ENCODE measurements around the gene CALHM1.
A peak's percentile ranks its signal among the peaks of the same experiment; 100 is the strongest.
"Not testable (repeated sequence)": the region's sequence is repeated elsewhere in the genome, so short reads cannot be mapped to it uniquely, and the experiment has no call there.

The CALHM1 gene, protein sequence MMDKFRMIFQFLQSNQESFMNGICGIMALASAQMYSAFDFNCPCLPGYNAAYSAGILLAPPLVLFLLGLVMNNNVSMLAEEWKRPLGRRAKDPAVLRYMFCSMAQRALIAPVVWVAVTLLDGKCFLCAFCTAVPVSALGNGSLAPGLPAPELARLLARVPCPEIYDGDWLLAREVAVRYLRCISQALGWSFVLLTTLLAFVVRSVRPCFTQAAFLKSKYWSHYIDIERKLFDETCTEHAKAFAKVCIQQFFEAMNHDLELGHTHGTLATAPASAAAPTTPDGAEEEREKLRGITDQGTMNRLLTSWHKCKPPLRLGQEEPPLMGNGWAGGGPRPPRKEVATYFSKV

DNA sequence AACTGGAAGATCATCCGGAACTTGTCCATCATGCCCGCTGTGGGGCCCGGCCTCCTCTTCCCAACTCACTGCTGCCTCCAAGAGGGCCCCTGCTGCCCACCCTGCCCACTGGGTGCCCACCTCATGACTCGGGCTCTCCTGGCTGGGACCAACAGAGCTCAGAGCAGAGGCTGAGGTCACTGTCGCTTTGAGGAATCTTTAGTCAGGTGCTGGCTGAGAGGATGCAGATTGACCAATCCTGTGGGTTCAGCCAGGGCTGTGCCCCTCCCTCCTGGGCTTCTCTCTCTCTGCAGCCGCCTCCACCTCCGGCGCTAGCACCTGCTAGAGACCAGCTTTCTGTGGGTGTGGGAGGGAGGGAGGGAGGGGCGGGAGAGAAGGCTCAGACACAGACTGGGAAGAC, at the start of gene CALHM1:
Gene CALHM1, minus strand, starts transcription at position 181 of the 400 bp plus-strand sequence. Its CDS starts 149 bp downstream, at position 32.
- DNase-seq, result no peak

DNA sequence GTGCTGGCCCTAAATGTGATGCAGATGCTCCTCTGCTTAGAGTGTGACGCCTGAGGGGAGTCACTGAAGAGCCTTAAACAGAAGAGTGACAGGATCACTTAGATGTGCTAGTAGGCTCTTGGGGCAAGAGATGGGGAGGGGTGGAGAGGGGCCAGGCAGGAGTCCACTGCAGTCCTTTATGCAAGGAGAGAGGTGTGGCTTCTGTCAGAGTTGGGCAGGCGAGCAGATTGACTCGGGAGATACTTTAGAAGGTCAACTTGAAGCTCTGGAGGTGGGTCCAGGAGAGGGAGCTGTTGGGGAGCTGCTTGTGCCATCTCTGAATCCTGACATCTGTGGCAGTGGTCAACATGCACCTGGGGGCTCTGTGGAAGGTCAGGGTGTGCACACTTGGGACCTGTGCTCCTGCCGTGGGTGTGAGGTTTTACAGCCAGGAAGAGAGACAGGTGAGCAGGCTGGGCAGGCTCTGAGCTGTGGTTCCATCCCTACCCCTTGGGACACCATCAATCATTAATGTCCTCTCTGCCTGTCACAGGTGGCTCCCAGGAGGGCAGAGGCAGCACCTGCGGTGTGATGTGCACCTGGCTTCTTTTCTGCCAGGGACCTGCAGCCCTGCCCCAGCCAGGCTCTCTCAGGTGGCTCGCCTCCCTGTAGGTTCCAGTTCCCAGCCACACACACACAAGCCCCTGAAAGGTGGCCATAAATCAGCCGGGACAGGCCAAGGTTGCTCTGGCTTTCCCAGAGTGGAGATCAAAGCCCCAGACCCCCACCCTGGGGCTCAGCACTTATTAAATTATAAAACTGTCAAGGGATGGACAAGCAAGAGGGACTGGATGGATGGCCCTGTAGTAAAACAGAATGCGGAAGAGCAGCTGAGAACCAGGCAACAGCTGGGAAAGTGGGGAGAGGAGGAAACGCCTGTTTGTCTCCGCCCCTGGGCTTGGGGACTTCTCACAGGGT, 48.8 kb upstream of the CALHM1 start:
- DNase-seq, result no peak

DNA sequence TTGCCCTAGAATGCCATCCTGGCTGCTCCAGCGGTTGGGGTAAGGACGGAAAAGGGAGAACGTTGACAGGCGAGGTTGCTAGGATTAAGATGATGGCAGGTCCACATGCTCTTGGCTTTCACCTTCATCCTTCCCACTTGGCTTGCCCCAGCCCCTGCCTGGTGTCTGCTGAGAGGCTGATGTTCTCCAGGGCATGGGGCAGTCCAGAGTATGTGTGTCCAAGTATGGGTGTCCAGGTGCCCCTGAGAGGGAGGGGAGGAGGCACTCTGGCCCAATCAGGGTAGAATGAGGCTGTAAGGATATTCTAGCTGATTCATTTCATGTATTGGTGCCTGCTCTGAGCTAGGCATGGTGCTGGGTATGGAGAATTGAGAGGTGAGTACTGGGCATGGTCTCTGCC, 47.4 kb upstream of the CALHM1 start:
- no peak for DNase-seq

DNA sequence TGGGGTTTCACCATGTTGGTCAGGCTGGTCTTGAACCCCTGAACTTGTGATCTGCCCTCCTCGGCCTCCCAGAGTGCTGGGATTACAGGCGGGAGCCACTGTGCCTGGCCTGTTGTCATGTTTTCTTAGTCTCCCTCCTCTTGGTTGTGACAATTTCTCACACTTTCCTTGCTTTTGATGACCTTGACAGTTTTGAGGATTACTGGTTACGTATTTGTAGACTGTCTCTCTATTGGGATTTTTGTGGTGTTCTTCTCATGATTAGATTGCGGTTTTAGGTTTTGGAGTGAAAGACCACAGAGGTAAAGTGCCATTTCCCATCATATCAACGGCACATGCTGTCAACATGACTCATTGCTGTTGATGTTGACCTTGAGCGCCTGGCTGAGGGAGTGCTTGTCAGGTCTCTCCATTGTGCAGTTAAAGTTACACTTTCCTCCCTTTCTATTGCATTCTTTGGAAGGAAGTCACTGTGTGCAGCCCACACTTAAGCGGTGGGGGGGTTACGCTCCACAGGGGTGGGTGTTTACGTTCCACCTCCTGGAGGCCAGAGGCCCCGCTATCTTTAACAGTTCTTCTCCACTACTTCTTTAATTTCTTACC, 45.6 kb upstream of the CALHM1 start:
- DNase-seq, result peak; percentile 88

DNA sequence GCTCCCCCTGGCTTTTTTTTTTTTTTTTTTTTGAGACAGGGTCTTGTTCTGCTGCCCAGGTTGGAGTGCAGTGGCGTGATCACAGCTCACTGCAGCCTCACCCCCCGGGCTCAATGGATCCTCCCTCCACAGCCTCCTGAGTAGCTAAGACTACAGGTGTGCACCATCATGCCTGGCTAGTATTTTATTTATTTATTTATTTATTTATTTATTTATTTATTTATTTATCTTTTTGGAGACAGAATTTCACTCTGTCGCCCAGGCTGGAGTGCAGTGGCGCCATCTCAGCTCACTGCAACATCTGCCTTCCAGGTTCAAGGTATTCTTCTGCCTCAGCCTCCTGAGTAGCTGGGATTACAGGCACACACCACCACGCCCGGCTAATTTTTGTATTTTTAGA, 45.1 kb upstream of the CALHM1 start:
- not testable (repeated sequence) for DNase-seq

DNA sequence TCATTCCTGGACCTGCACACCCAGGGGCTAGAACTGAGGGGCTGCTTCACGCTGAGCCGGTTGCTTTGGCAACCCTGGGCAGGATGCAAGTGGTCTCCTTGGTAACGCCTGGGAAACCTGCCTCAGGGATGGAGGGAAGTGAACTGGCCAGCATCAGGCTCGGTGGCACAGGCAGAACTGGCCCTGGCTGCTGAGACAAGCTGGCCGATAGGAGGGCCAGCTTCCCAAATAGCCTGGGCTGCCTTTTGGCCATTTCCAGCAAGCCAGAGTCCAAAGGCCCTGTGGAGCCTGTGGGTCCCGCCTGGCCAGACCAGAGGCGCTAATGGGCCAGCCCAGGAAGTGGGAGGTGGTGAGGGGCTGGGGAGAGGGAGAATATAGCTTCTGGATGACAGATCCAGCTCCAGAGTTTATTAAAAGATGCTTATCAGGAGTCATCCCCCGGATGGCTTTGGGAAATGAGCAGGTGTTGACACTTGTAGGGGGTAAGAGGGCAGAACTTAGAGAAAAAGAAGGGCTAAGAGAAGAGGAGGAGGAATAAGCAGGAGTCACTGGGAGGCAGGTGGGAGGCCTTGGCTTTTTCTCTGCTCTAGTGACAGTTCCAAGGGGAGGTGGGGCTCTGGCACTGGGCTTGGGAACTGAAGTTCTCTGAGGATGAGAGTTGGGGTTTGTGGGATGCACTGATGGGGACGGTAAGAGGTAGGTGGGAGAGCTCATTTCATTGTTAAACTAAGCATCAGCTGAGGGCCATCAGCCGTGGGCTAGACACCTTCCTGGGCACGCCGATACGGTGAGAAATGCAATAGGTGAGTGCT, 44.4 kb upstream of the CALHM1 start:
- DNase-seq, result no peak

DNA sequence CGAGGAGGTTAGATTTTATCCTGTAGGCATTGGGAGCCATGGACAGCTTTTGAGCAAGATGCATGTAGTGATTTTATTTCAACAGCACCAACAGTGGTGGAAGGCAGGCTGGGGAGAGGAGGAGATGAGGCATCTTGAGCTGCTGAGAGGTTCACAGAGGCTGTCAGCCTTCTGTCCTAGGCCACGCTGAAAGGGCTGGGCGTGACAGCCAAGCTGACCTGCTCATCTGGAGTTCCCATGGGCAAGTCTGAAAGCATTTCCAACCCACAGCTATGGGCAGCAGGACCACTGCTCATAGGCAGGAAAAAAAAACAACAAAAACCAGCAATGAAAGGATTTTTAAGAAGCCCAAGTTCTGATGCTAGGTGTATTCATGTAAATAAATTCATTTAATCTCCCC, 42.5 kb upstream of the CALHM1 start:
- DNase-seq, result no peak

DNA sequence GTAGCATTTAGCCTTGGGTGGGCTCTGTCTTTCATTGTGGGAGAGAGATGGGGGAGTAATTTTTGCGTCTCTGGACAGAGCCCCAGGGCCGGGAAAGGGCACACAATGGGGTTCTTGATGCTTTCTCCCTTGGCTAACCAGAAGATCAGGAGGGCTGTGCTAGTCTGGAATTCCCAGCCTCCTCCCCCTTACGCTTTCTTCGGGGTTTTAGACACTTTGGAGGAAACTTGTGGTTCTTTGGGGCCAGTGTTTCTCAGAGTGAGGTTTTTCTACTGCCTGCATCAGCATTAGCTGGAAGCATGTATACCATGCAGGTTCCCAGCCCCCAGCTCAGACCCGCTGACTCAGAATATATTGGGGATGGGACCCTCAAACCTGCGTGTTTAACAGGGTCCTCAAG, 41.8 kb upstream of the CALHM1 start:
- no peak for DNase-seq

DNA sequence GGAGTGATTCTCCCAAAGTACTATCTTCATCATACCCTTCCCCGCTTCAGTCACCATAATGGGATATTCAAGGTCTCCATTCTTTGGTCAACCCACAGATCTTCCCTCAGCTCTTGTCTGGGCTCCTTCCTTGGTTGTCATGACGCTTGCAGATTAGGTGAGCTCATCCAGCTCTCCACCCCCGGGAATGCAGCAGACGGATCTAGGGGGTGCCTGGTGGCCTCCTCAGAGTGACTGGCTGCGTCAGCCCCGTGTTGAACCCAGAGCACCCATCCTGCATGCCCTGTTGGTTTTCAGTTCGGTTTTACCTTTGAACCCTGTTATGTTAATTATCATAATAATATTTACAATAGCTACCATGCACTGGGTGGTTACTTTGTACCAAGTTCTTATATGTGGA, 41.2 kb upstream of the CALHM1 start:
- no peak for DNase-seq

DNA sequence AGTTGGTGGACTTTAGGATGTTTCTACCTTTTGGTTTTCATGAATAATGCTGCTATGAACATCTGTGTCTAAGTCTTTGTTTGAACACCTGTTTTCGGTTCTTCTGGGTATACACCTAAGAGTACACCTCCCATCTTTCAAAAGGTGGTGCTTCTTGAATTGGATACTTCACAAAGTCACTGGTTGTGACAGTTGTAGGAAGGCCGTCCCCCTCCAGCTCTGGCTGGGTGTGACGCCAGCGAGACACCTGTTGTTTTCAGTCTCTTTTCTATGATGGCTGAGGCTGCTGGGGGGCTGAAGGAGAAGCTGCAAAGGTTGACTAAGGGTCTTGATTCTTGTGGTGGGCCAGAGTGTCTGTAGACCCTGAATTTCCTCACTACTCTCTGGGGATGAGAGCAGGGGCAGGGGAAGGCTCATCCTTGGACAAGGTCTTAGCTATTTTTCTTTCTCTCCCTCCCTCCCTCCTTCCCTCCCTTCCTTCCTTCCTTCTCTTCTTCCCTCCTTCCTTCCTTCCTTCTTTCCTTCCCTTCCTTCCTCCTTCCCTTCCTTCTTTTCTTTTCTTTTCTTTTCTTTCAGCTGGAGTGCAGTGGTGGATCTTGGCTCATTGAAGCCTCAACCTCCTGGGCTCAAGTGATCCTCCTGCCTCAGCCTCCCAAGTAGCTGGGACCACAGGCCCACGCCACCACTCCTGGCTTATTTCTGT, 40.4 kb upstream of the CALHM1 start:
- no peak for DNase-seq

DNA sequence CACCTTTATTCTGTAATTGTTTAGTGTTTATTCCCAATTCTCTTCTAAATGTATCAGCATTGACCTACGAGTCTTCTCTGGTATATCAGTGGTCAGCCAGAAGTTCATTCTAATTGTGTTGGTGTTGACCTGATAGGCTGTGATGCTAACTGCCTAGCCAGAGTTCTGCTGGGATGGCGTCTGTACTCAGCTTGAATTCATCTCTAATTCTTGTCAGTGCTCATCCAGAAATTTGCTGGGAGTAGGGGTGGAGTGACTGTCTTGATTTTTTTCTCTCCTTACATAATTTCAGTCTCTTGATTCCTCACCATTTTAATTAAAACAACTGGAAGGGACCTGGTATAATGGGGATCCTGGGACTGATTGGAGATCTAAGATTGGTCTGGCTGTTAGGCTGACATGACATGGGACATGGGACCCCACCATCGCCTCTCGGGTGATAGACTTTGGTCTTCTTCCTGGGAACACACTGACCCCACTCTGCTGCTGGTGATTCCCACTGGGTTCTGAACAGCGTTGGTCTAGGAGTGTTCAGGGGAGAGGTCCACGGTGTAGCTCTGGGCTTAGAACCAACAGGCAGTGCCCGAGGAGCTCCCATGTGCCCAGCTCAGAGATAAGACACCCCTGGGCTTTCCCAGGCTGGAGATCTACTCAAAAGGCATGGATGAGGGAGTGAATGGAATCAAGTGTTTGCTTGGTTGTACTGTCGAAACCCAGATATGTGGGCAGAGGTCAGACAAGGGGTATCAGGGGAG, 38.6 kb upstream of the CALHM1 start:
- no peak for DNase-seq

DNA sequence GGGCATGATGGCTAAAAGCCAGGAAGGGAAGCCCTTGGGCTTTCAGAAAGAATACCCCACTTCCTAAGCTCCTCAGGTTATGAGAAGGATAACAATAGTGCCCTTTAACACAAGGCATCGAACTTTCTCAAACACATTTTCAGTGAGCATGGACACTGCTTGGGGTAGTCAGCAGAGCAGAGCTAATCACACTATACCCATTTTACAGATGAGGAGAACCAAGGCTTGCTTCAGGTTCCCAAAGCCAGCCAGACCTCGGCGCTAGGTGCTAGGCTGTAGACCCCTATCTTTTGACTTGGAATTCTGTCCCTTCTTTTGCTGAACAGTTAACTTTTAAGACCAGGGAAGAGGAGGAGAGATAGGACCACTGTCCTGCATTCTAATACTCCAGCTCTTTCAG, 36.6 kb upstream of the CALHM1 start:
- no peak for DNase-seq

DNA sequence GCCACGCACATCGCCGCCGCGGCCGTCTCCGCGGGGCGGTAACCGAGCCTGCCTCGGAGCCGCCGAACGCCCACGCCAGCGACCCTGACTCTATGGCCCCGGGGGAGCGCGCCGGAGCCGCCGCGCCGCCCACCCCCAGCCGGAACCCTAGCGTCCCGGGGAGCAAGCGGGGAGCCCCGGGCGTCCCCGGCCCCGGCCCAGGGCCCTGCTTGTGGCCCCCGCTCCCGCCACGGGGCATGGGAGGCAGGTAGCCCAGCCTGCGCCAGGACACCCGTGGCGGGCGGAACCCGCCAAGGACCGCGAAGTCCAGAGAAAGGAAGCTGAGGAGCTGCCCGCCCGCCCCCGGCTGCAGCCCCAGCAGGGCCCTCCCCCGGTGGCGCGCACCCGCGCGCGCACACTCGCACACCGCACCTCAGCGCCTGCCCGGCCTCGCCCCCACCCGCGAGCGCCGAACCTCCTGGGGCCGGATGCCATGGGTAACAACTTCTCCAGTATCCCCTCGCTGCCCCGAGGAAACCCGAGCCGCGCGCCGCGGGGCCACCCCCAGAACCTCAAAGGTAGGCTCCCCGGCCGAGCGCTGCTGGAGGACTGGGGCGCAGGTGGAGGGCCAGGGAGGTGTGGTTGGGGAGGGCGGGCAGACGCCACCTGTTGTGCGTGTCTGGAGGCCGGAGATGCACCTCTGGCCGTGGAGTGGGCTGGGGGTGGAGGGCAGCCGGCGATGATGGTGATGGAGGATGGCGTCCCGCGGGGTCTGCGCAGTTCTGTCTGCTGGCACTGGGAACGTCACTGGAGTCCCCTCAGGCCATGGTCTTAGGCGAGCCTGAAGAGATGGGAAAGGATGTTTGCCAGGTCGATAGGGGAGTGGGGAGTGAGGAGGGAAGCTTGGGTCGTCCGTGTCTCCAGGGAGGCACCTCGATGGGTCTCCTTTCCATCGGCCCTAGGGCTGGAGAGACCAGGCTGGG, 35.5 kb upstream of the CALHM1 start:
- DNase-seq, result peak; percentile 33

DNA sequence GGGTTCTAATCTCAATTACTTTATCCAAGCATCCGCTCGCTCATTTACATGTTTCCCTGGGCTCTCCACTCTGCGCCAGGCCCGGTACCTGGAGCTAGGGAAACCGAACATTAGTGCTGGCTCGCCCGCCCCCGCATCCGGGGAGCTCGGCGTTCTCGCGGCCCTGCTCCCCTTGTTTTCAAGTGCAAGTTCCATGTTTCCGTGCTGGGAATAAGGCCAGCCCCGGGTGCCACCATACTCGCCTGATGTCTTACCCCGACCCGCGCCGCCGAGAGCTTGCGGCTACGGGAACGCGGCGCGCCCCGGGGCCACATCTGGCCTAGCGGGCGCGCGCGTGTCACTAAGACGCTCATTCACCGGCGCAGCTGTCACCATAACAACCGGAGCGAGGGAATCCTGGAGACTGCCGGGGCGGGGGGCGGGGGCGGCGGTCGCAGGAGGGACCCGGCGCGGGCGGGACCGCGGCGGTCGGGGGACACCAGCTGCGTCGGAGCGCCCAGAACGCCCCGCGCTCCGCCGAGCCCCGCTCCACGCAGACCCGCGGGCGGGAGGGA, 34.7 kb upstream of the CALHM1 start, which contains the start of gene NEURL1:
Gene NEURL1, plus strand, starts transcription at position 344 of the 554 bp plus-strand sequence. CDS start 683 bp downstream, outside the sequence.
- DNase-seq, result no peak

DNA sequence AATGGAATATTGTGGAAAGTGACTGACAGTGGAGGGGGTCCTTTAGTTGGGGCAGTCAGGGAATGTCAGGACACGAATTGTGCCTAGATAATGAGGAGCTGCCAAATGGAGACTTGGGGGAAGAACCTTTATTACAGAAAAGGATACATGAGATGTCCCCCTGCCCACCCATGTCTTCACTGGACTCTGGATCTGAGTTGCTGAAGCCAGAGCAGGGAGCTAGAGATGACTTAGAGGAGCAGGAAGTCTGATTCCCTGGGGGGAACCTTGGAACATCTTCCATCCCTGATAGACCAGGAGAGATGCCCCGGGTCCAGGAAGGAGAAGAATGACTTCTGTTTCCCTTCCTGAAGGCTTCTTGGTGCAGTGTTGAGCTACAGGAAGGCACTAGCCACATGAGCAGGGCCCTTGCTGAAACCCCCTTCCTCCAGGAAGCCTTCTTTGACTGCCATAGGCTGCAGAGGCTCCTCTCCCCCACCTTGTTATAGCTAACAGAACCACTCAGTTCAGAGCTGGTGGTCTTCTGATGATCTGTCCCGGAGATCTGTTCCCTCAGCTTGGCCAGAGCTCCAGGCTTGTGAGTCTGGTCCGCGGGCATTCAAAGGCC, 34.1 kb upstream of the CALHM1 start:
- no peak for DNase-seq

DNA sequence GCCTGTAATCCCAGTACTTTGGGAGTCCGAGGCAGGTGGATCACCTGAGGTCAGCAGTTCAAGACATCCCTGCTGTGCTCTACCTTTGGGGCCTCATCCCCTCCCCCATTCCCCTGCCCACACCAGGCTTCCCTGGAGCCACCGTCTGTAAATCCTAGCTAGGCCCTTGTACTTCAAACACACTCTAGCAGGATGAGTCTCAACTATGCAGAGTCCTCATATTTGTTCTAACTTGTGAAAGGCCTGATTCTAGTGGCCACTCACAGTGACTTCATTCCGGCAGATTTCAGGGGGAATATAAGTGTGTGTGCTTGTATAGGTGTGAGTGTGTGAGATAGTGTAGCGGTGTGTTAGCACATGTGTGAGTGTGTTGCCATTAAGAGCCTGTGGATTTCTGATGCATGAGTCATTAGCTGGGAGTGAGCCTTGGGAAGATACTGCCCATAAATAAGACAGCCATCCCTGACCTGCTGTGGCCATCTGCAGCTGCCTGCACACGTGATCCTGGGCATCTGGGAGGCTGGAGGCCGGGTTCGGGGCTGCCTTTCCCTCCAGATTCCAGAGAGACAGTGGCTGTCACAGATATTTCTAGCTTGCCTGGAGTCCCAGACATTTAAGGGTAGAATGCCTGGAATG, 33.1 kb upstream of the CALHM1 start:
- DNase-seq, result no peak

DNA sequence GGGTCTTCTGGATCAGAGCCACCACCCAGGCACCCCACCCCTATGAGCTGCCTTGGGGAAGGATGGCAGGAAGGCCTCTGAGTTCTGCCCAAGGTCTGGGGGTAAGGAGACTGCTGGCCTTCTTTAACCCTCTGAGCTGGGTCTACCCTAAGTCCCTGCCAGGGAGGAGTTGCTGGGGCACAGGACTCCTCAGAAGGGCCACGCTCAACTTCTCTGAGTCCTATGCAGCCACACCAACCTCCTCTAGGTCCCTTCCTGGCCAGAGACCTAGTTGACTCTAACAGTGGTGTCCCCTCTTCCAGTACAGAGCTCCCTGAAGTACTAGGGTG, 32.2 kb upstream of the CALHM1 start:
- DNase-seq, result no peak

DNA sequence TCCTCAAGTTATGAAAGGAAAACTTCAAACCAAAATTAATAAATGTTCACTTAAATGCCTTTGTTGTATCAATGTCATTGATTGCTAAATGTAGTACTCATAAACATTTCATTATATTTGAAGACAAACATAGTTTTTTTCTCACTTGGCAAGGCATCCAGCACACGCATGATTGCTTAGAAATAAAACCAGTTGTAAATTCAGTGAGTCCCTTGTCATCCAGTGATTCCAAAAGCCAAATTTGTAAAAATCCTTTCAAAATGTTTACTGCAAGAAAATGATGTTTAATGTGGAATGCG, 28.7 kb upstream of the CALHM1 start:
- no peak for DNase-seq
